ENCODE results near the gene CTPS2.

CTPS2 gene

GRCh38 chrX:16748425-16748824 lies 36.0 kb upstream of the CTPS2 start:
- Histone ChIP-seq H3K4me1 (ENCODE audit: control insufficient read depth, low read depth, low read length) (no peaks in the 10 kb centered on the region), H2BK15ac (replicated peaks; ENCODE audit: low read depth) (no peak overlapping the region), H4K5ac (ENCODE audit: low read length) (no peak overlapping the region), H2BK5ac (ENCODE audit: low read length) (no peak overlapping the region), H3K27ac (ENCODE audit: low read depth, low read length) (no peak overlapping the region), H3K4me2 (ENCODE audit: low read length) (no peak overlapping the region), H3K27me3 (ENCODE audit: insufficient read depth, low read length, poor library complexity) (no peaks in the 10 kb centered on the region), H3K23ac (ENCODE audit: low read length) (no peak overlapping the region), H2AK5ac (ENCODE audit: low read length) (no peak overlapping the region), H3K4ac (ENCODE audit: low read depth, low read length) (no peak overlapping the region), H3K56ac (ENCODE audit: low read length) (no peak overlapping the region), H3K79me2 (ENCODE audit: control insufficient read depth, insufficient read depth, low read length) (no peaks in the 10 kb centered on the region), H3K79me1 (ENCODE audit: low read length) (no peaks in the 10 kb centered on the region), H3K4me3 (ENCODE audit: low read length) (no peak overlapping the region), H3K18ac (ENCODE audit: low read length) (no peak overlapping the region), H2BK120ac (ENCODE audit: low read depth, low read length) (no peak overlapping the region), H4K8ac (ENCODE audit: low read depth, low read length) (no peak overlapping the region), H3K36me3 (ENCODE audit: control insufficient read depth, insufficient read depth, low read length) (peaks cover 3% of the 10 kb centered on the region), H3K9ac (ENCODE audit: low read length) (no peak overlapping the region)
- DNase-seq: no peak
- no CpG with 5 or more reads among the region's 5 CpGs for WGBS (ENCODE audit: extremely low coverage, insufficient coverage, low lambda C conversion rate)

DNA sequence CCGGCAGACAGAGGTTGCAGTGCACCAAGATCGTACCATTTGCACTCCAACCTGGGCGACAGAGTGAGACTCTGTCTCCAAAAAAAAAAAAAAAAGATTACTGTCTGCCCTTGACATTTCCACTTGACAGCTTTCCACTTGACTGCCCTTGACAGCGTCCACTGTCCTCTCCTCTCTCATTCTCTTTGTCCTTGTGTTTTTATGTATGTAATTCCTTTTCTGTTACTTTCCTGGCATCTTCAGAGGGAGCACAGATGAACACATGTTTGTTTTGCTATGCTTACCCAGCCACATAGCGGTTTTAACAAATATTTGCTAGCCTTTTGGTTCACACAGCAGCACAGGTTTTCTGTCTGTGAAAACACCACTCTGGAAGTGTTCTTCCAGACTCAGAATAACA lies 33.2 kb upstream of the CTPS2 start:
- no peak overlapping the region for H4K5ac ChIP-seq (ENCODE audit: low read length)
- no CpG with 5 or more reads among the region's 5 CpGs for WGBS (ENCODE audit: extremely low coverage, insufficient coverage, low lambda C conversion rate)
- H4K8ac ChIP-seq (ENCODE audit: low read depth, low read length): no peak overlapping the region
- H3K36me3 ChIP-seq (ENCODE audit: control insufficient read depth, insufficient read depth, low read length): peaks cover 3% of the 10 kb centered on the region
- DNase-seq: no peak
- H3K23ac ChIP-seq (ENCODE audit: low read length): no peak overlapping the region
- no peaks in the 10 kb centered on the region for H3K27me3 ChIP-seq (ENCODE audit: insufficient read depth, low read length, poor library complexity)
- H3K79me2 ChIP-seq (ENCODE audit: control insufficient read depth, insufficient read depth, low read length): no peaks in the 10 kb centered on the region
- H3K4me1 ChIP-seq (ENCODE audit: control insufficient read depth, low read depth, low read length): no peaks in the 10 kb centered on the region
- H3K56ac ChIP-seq (ENCODE audit: low read length): no peak overlapping the region
- H3K79me1 ChIP-seq (ENCODE audit: low read length): no peaks in the 10 kb centered on the region
- no peak overlapping the region for H3K4ac ChIP-seq (ENCODE audit: low read depth, low read length)
- H3K27ac ChIP-seq (ENCODE audit: low read depth, low read length): no peak overlapping the region
- no peak overlapping the region for H3K18ac ChIP-seq (ENCODE audit: low read length)
- no peak overlapping the region for H2BK15ac ChIP-seq (replicated peaks; ENCODE audit: low read depth)
- no peak overlapping the region for H2BK5ac ChIP-seq (ENCODE audit: low read length)
- H2AK5ac ChIP-seq (ENCODE audit: low read length): no peak overlapping the region
- H3K9ac ChIP-seq (ENCODE audit: low read length): no peak overlapping the region
- H3K4me3 ChIP-seq (ENCODE audit: low read length): no peak overlapping the region
- no peak overlapping the region for H2BK120ac ChIP-seq (ENCODE audit: low read depth, low read length)
- no peak overlapping the region for H3K4me2 ChIP-seq (ENCODE audit: low read length)

DNA sequence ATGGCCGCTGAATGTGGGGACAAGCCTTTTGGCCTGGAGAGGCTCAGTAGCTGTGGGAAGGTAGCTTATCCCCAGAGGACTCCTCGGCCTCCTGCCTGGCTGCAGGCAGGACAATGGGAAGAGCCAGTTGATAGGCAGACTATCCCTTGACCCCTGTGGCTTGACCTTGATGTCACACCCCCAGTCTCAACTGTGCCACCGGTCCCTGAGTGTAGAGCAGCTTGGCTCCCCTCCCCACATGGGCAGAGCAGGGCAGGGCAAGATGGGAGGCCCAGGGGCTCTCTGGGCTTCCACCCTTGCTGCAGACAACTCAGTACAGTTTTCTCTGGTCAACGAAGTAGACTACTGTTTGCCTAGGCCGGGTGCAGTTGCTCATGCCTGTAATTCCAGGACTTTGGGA lies 32.6 kb upstream of the CTPS2 start:
- Histone ChIP-seq H3K9ac (ENCODE audit: low read length) (no peak overlapping the region), H2BK120ac (ENCODE audit: low read depth, low read length) (no peak overlapping the region), H4K5ac (ENCODE audit: low read length) (no peak overlapping the region), H3K79me1 (ENCODE audit: low read length) (no peaks in the 10 kb centered on the region), H3K23ac (ENCODE audit: low read length) (no peak overlapping the region), H3K79me2 (ENCODE audit: control insufficient read depth, insufficient read depth, low read length) (no peaks in the 10 kb centered on the region), H3K18ac (ENCODE audit: low read length) (no peak overlapping the region), H3K27ac (ENCODE audit: low read depth, low read length) (no peak overlapping the region), H2AK5ac (ENCODE audit: low read length) (no peak overlapping the region), H3K4me1 (ENCODE audit: control insufficient read depth, low read depth, low read length) (no peaks in the 10 kb centered on the region), H3K56ac (ENCODE audit: low read length) (no peak overlapping the region), H3K27me3 (ENCODE audit: insufficient read depth, low read length, poor library complexity) (no peaks in the 10 kb centered on the region), H3K4me3 (ENCODE audit: low read length) (no peak overlapping the region), H3K4ac (ENCODE audit: low read depth, low read length) (no peak overlapping the region), H3K4me2 (ENCODE audit: low read length) (no peak overlapping the region), H2BK15ac (replicated peaks; ENCODE audit: low read depth) (no peak overlapping the region), H3K36me3 (ENCODE audit: control insufficient read depth, insufficient read depth, low read length) (peaks cover 3% of the 10 kb centered on the region), H2BK5ac (ENCODE audit: low read length) (no peak overlapping the region), H4K8ac (ENCODE audit: low read depth, low read length) (no peak overlapping the region)
- DNase-seq: no peak
- no CpG with 5 or more reads among the region's 5 CpGs for WGBS (ENCODE audit: extremely low coverage, insufficient coverage, low lambda C conversion rate)

DNA sequence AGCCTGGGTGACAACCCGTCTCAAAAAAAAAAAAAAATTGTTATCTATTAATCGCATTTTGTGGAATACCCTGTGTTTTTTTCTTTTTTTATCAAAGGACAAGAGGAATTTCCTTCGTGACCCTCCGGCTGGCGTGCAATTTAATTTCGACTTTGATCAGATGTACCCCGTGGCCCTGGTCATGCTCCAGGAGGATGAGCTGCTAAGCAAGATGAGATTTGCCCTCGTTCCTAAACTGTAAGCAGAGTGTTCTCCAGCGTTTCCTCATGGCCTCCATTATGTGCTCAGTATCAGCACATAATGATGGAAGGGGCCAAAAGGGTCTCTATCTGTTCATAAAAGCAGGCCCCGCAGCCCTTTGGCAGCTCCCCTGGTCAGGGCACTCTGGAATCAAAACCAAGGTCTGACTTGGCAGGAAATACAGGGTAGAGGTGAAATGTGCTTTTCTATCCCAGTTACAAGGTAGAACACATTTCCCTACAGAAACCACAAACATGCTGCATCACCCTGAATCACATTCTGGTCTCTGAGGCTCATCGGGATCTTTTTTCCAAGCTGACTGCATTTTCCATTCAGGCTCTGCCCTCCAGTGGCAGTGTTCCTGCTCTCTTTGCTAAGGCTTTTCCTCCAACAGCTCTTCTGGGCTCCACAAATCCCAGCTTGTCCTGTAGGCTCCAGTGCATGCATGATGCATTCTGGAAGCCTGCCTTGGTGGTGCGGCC lies 31.3 kb upstream of the CTPS2 start:
- H3K27ac ChIP-seq (ENCODE audit: low read depth, low read length): no peak overlapping the region
- WGBS (ENCODE audit: extremely low coverage, insufficient coverage, low lambda C conversion rate): no CpG with 5 or more reads among the region's 12 CpGs
- DNase-seq: no peak

DNA sequence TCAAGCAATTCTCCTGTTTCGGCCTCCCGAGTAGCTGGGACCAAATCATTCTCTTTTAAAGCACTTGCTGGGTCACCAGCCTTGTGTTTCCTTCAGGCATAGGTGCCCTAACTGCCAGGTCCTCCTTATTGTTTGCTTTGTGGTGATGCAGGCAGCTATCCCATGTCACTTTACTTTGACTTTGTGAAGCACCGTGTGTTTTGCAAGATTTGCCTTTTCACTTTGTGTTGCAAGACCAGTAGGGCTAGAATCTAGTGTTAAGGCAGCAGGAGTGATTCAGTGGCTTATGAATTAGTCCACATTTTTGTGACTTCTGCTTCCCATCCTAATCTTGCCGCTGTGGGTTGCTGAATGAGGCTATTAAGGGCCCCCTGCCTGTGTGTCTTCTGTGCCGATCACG lies 27.1 kb upstream of the CTPS2 start:
- Histone ChIP-seq H2BK5ac (ENCODE audit: low read length) (no peak overlapping the region), H3K4me3 (ENCODE audit: low read length) (no peak overlapping the region), H3K56ac (ENCODE audit: low read length) (no peak overlapping the region), H3K27ac (ENCODE audit: low read depth, low read length) (no peak overlapping the region), H4K5ac (ENCODE audit: low read length) (no peak overlapping the region), H3K4ac (ENCODE audit: low read depth, low read length) (no peak overlapping the region), H3K23ac (ENCODE audit: low read length) (no peak overlapping the region), H3K79me1 (ENCODE audit: low read length) (no peaks in the 10 kb centered on the region), H3K79me2 (ENCODE audit: control insufficient read depth, insufficient read depth, low read length) (no peaks in the 10 kb centered on the region), H3K36me3 (ENCODE audit: control insufficient read depth, insufficient read depth, low read length) (peaks cover 3% of the 10 kb centered on the region), H3K9ac (ENCODE audit: low read length) (no peak overlapping the region), H2BK120ac (ENCODE audit: low read depth, low read length) (no peak overlapping the region), H3K4me2 (ENCODE audit: low read length) (no peak overlapping the region), H4K8ac (ENCODE audit: low read depth, low read length) (no peak overlapping the region), H3K4me1 (ENCODE audit: control insufficient read depth, low read depth, low read length) (no peaks in the 10 kb centered on the region), H3K27me3 (ENCODE audit: insufficient read depth, low read length, poor library complexity) (no peaks in the 10 kb centered on the region), H3K18ac (ENCODE audit: low read length) (no peak overlapping the region), H2BK15ac (replicated peaks; ENCODE audit: low read depth) (no peak overlapping the region), H2AK5ac (ENCODE audit: low read length) (no peak overlapping the region)
- no peak for DNase-seq
- no CpG with 5 or more reads among the region's 6 CpGs for WGBS (ENCODE audit: extremely low coverage, insufficient coverage, low lambda C conversion rate)

More for the DNA sequence above, 31.3 kb upstream of the CTPS2 start:
- H2BK15ac ChIP-seq (replicated peaks; ENCODE audit: low read depth): no peak overlapping the region
- no peak overlapping the region for H3K4me2 ChIP-seq (ENCODE audit: low read length)
- H2BK5ac ChIP-seq (ENCODE audit: low read length): no peak overlapping the region
- no peak overlapping the region for H4K8ac ChIP-seq (ENCODE audit: low read depth, low read length)
- no peak overlapping the region for H3K56ac ChIP-seq (ENCODE audit: low read length)
- H3K9ac ChIP-seq (ENCODE audit: low read length): no peak overlapping the region
- H3K36me3 ChIP-seq (ENCODE audit: control insufficient read depth, insufficient read depth, low read length): peaks cover 3% of the 10 kb centered on the region
- H3K79me1 ChIP-seq (ENCODE audit: low read length): no peaks in the 10 kb centered on the region
- no peak overlapping the region for H2AK5ac ChIP-seq (ENCODE audit: low read length)
- H3K18ac ChIP-seq (ENCODE audit: low read length): no peak overlapping the region
- H3K4me1 ChIP-seq (ENCODE audit: control insufficient read depth, low read depth, low read length): no peaks in the 10 kb centered on the region
- H3K23ac ChIP-seq (ENCODE audit: low read length): no peak overlapping the region
- H3K4ac ChIP-seq (ENCODE audit: low read depth, low read length): no peak overlapping the region
- no peak overlapping the region for H2BK120ac ChIP-seq (ENCODE audit: low read depth, low read length)
- H3K4me3 ChIP-seq (ENCODE audit: low read length): no peak overlapping the region
- H3K79me2 ChIP-seq (ENCODE audit: control insufficient read depth, insufficient read depth, low read length): no peaks in the 10 kb centered on the region
- H4K5ac ChIP-seq (ENCODE audit: low read length): no peak overlapping the region
- no peaks in the 10 kb centered on the region for H3K27me3 ChIP-seq (ENCODE audit: insufficient read depth, low read length, poor library complexity)

- Histone ChIP-seq H2BK5ac (ENCODE audit: low read length) (no peak overlapping the region), H3K4me2 (ENCODE audit: low read length) (no peak overlapping the region), H3K18ac (ENCODE audit: low read length) (no peak overlapping the region), H3K56ac (ENCODE audit: low read length) (no peak overlapping the region), H3K27me3 (ENCODE audit: insufficient read depth, low read length, poor library complexity) (no peaks in the 10 kb centered on the region), H3K36me3 (ENCODE audit: control insufficient read depth, insufficient read depth, low read length) (no peaks in the 10 kb centered on the region), H3K4ac (ENCODE audit: low read depth, low read length) (no peak overlapping the region), H3K9ac (ENCODE audit: low read length) (no peak overlapping the region), H3K79me2 (ENCODE audit: control insufficient read depth, insufficient read depth, low read length) (no peaks in the 10 kb centered on the region), H3K27ac (ENCODE audit: low read depth, low read length) (no peak overlapping the region), H2AK5ac (ENCODE audit: low read length) (no peak overlapping the region), H4K5ac (ENCODE audit: low read length) (no peak overlapping the region), H3K4me1 (ENCODE audit: control insufficient read depth, low read depth, low read length) (no peaks in the 10 kb centered on the region), H2BK15ac (replicated peaks; ENCODE audit: low read depth) (no peak overlapping the region), H3K4me3 (ENCODE audit: low read length) (no peak overlapping the region), H4K8ac (ENCODE audit: low read depth, low read length) (no peak overlapping the region), H2BK120ac (ENCODE audit: low read depth, low read length) (no peak overlapping the region), H3K23ac (ENCODE audit: low read length) (no peak overlapping the region), H3K79me1 (ENCODE audit: low read length) (no peaks in the 10 kb centered on the region)
- DNase-seq: no peak
- WGBS (ENCODE audit: extremely low coverage, insufficient coverage, low lambda C conversion rate): no CpG with 5 or more reads among the region's 5 CpGs
These were observed 24.6 kb upstream of the CTPS2 start for GRCh38 chrX:16737024-16737423.

Measured in mesendoderm (in vitro differentiated cells).